GM21526 (cell line): ENCODE data around the gene KMO.

Source experiments
- ATAC-seq: cut with Tn5 transposase; IDR thresholded peaks from one replicate; pipeline ENCODE4 v1.9.1; 2021; ENCODE audit warnings: moderate library complexity; ENCODE audit not compliant: unreplicated experiment, low FRiP score

KMO gene

GRCh38 chr1:241536304-241536703 is 4.1 kb downstream of the KMO start:
- no peak for ATAC-seq

GRCh38 chr1:241536969-241537368 is 4.8 kb downstream of the KMO start:
- no peak for ATAC-seq

- no peak for ATAC-seq
Measured at GRCh38 chr1:241542199-241542907, 10.2 kb downstream of the KMO start.

- ATAC-seq, result no peak
Measured at GRCh38 chr1:241548008-241548407, 15.8 kb downstream of the KMO start.

GRCh38 chr1:241550318-241550717 is 18.1 kb downstream of the KMO start:
- no peak for ATAC-seq

- peak; percentile 86 for ATAC-seq
Measured at GRCh38 chr1:241551759-241552638, 19.8 kb downstream of the KMO start.

- no peak for ATAC-seq
Measured at GRCh38 chr1:241553886-241554592, 21.9 kb downstream of the KMO start.

GRCh38 chr1:241555526-241555925 is 23.3 kb downstream of the KMO start:
- ATAC-seq, result no peak

- no peak for ATAC-seq
Measured at GRCh38 chr1:241557031-241557430, 24.9 kb downstream of the KMO start.

- ATAC-seq, result no peak
Measured at GRCh38 chr1:241557551-241558193, 25.5 kb downstream of the KMO start.

- no peak for ATAC-seq
Measured at GRCh38 chr1:241560146-241560848, 28.1 kb downstream of the KMO start.

GRCh38 chr1:241560849-241561187 is 28.6 kb downstream of the KMO start:
- ATAC-seq, result no peak

GRCh38 chr1:241569848-241570247 is 37.7 kb downstream of the KMO start:
- no peak for ATAC-seq

GRCh38 chr1:241574154-241574553 is 42.0 kb downstream of the KMO start:
- ATAC-seq, result no peak

- ATAC-seq, result no peak
Measured at GRCh38 chr1:241579434-241579833, 47.3 kb downstream of the KMO start.

GRCh38 chr1:241582921-241583321 is 50.7 kb downstream of the KMO start:
- no peak for ATAC-seq

GRCh38 chr1:241586905-241587512 is 54.8 kb downstream of the KMO start:
- ATAC-seq, result no peak

- ATAC-seq, result no peak
Measured at GRCh38 chr1:241589521-241589920, 57.3 kb downstream of the KMO start.

- no peak for ATAC-seq
Measured at GRCh38 chr1:241590719-241591118, 58.5 kb downstream of the KMO start.

- ATAC-seq, result no peak
Measured at GRCh38 chr1:241591317-241591716, 59.1 kb downstream of the KMO start.
